MM.1S (cell line): Measurements from ENCODE around the gene PPIG.
"Not testable (repeated sequence)": the region's sequence is repeated elsewhere in the genome, so short reads cannot be mapped to it uniquely, and the experiment has no call there.

Experiments
- CTCF ChIP-seq: fragments of 300-600 bp; sonication (generic); IDR thresholded peaks from 2 replicates; pipeline ENCODE4 v1.5.1; 2016; ENCODE audit warnings: antibody characterized with exemption, low read length, mixed read lengths
- EZH2 ChIP-seq: fragments of 300-600 bp; sonication (generic); optimal IDR thresholded peaks from 2 replicates; pipeline ENCODE3; 2017; ENCODE audit warnings: low read depth, mild to moderate bottlenecking, antibody characterized with exemption, low read length, mixed read lengths
- EZH2phosphoT487 ChIP-seq: fragments of 300-600 bp; sonication (generic); IDR thresholded peaks from 2 replicates; pipeline ENCODE4 v1.6.1; 2018; ENCODE audit warnings: antibody characterized with exemption, low read length

- not testable (repeated sequence) for TF ChIP-seq CTCF, EZH2phosphoT487, EZH2
Measured at GRCh38 chr2:169570752-169571151, 13.4 kb upstream of the PPIG start.
